Bronchial epithelial cell (primary cell): Measurements from ENCODE around the gene RPS17. TPM values are rescaled to one million over a fixed set of nuclear protein-coding genes. Genes with fewer than 3 reads are reported as not detected.

Experiments used
- DNase-seq: peaks from one replicate; pipeline ENCODE4 v3.0.0-alpha.2; 2010; ENCODE audit warnings: low read depth
- FAIRE-seq: peaks from 2 replicates; lab custom pipeline; 2011; peaks lifted over from hg19 to GRCh38; lab: Jason Lieb, UNC
- H3K27me3 ChIP-seq: 2 replicates; pipeline ENCODE4 v1.5.1; 2011; ENCODE audit warnings: low read length; ENCODE audit not compliant: control insufficient read depth, insufficient read depth
- H3K36me3 ChIP-seq: 2 replicates; pipeline ENCODE4 v1.5.1; 2011; ENCODE audit warnings: low read length; ENCODE audit not compliant: control insufficient read depth, insufficient read depth
- H3K4me3 ChIP-seq: 2 replicates; pipeline ENCODE4 v1.5.1; 2011; ENCODE audit warnings: mild to moderate bottlenecking, low read depth, low read length, control low read depth
- total RNA-seq: library from RNA; depleted of rRNA; stranded (reverse); fragments of >200 nt; gene quantifications from 2 replicates; pipeline ENCODE4 v1.2.1, GENCODE V29; 2014
- TF ChIP-seq, protein P1 (sequence below): IDR thresholded peaks from 2 replicates; pipeline ENCODE4 v1.5.1; 2011; ENCODE audit warnings: mild to moderate bottlenecking, moderate library complexity, low read length, control low read depth, inconsistent platforms; ENCODE audit not compliant: insufficient read depth, severe bottlenecking

The RPS17 gene
- 1,868 and 3,166 TPM in 2 replicates for total RNA-seq

DNA sequence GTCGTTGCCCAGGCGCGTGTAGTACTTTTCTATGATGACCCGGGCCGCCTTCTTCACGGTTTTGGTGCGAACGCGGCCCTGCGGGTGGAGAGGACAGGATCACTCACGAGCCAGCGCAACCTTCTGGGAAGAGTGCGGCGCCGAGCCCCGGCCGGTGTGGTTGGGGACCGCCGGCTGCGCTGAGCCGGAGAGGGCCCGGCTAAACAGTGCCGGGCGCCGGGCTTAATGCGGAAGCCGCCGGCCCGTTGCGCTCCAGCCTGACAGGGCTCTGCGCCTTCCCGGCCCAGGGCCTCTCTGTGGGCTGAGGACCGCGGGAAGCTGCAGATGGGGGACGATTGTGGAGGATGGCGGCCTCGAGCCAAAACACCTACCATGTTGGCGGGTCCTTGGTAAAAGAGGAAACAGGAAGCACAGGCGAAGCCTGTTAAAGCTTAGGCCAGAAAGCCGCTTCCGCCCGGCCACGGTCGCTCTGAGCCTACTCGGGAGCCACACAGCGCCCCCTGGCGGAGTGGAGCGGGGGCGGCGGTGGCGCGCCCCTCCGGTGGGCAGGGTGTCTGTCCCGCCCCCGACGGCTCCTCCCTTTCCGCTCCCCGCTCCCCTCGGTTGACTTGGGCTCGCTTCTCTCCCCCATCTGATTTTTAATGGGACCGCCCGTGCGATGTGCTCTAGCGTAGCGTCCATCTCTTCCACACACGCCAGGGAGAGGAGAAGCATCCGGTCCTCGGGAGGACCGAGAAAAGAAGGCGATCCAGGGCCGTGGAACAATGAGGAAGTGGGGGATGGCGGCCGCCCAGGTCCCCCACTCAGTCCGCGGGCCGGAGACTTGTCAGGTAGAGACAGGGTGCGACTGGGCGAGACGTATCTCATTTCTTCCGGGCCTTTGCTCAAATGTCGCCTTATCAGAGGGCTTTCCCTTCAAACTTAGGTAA, at the start of gene RPS17:
Gene RPS17 (minus strand): TSS at position 403 of the 929 bp plus-strand sequence. CDS start 29 bp downstream, at position 374.
- DNase-seq, result peak; percentile 82
- Histone ChIP-seq H3K4me3 (peak within 1 kb of the TSS; percentile 89), H3K36me3 (peaks cover 26% of the 10 kb centered on the region), H3K27me3 (peaks cover 3% of the 10 kb centered on the region)
- TF ChIP-seq, protein P1, sequence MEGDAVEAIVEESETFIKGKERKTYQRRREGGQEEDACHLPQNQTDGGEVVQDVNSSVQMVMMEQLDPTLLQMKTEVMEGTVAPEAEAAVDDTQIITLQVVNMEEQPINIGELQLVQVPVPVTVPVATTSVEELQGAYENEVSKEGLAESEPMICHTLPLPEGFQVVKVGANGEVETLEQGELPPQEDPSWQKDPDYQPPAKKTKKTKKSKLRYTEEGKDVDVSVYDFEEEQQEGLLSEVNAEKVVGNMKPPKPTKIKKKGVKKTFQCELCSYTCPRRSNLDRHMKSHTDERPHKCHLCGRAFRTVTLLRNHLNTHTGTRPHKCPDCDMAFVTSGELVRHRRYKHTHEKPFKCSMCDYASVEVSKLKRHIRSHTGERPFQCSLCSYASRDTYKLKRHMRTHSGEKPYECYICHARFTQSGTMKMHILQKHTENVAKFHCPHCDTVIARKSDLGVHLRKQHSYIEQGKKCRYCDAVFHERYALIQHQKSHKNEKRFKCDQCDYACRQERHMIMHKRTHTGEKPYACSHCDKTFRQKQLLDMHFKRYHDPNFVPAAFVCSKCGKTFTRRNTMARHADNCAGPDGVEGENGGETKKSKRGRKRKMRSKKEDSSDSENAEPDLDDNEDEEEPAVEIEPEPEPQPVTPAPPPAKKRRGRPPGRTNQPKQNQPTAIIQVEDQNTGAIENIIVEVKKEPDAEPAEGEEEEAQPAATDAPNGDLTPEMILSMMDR, result peak; percentile 100
- FAIRE-seq, result no peak

DNA sequence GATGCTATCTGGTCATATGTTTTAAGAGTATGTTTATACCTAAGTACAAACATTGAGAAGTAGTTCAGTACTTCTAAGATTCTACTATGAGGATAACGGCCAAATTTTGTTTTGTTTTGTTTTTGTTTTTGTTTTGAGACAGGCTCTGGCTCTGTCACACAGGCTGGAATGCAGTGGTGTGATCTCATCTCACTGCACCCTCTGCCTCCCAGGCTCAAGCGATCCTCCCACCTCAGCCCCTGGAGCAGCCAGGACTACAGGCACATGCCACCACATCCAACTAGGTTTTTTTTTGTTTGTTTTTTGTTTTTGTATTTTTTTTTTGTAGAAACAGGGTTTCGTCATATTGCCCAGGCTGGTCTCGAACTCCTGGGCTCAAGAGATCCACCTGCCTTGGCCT, 47.5 kb upstream of the RPS17 start:
- no peak for FAIRE-seq
- peaks cover 2% of the 10 kb centered on the region for H3K27me3 ChIP-seq
- DNase-seq, result no peak

DNA sequence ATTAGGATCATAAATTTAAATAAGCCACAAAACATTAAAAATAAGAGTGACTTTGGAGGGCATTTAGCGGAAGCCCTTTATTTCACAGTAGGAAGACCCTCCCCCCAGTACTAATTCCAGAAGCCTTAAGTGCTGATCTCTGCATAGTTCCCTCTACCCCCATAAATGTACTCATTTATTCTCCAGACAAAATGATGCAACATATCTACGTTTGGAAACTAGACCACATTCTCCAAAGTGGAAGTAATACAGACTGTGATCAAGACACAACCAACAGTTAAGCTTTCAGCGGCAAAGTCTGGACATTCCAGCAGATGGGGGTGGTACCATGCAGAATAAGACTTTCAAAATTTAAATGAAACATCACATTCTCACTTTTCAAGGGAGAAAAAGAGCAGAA, 44.8 kb upstream of the RPS17 start:
- FAIRE-seq (no peak), DNase-seq (no peak)
- no peak overlapping the region for H3K4me3 ChIP-seq
- TF ChIP-seq, protein P1, result no peak
- peaks cover 2% of the 10 kb centered on the region for H3K27me3 ChIP-seq
- no peaks in the 10 kb centered on the region for H3K36me3 ChIP-seq

More for the DNA sequence above, 47.5 kb upstream of the RPS17 start:
- TF ChIP-seq, protein P1, result no peak
- Histone ChIP-seq H3K36me3 (no peaks in the 10 kb centered on the region), H3K4me3 (no peak overlapping the region)

DNA sequence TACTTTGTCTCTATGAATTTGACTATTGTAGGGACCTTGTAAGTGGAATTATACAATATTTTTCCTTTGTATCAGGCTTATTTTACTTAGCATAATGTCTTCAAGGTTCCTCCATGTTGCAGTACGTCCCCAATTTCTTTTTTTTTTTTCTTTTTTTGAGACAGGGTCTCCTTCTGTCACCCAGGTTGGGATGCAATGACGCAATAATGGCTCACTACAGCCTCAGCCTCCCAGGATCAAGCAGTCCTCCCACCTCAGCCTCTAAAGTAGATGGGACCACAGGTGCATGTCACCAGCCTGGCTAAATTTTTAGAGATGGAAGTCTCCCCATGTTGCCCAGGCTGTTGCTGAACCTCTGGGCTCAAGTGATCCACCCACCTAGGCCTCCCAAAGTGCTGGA, 40.5 kb upstream of the RPS17 start:
- FAIRE-seq, result no peak

DNA sequence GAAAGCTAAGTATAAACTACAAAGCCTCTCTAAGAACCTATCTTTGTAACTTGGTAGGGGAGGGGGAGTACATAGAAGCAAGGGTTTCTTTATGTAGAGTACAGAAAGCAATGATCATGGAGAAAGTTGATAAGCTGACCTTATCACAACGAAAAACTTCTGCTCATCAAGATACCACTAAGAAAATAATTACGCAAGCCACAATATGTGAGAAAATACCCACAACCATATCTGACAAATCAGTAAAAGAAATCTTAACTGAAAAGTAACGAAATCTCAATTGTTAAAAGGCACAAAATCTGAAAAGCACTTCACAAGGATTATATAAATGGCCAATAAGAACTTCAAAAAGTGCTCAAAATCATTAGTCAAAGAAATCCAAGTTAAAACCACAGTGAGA, 35.1 kb upstream of the RPS17 start:
- H3K4me3 ChIP-seq, result no peak overlapping the region
- no peaks in the 10 kb centered on the region for H3K36me3 ChIP-seq
- no peak for FAIRE-seq
- peaks cover 4% of the 10 kb centered on the region for H3K27me3 ChIP-seq
- TF ChIP-seq, protein P1, result no peak
- DNase-seq, result no peak

More for the DNA sequence above, 40.5 kb upstream of the RPS17 start:
- H3K27me3 ChIP-seq, result no peaks in the 10 kb centered on the region
- DNase-seq, result no peak
- TF ChIP-seq, protein P1, result no peak
- H3K36me3 ChIP-seq, result no peaks in the 10 kb centered on the region
- H3K4me3 ChIP-seq, result no peak overlapping the region

DNA sequence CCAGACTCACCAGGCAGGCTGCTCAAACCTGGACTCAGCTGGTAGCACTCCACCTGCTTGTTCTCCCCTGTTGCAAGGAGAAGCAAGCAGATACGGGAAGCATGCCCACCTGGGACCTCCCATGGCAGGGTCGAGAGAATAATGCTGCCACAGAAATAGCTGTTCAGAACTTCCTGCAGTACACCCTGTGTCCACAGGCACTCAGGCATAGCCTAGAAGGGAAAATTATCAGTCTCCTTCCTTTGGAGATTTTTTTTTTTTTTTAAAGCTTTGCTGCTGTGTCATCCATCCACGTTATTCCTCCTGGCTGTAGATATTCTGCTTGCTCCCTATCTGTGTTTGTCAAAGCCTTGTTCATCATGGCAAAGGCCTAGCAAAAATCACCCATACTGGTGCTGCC, 32.7 kb upstream of the RPS17 start:
- DNase-seq (no peak), FAIRE-seq (no peak)
- Histone ChIP-seq H3K4me3 (no peak overlapping the region), H3K36me3 (no peaks in the 10 kb centered on the region), H3K27me3 (peaks cover 4% of the 10 kb centered on the region)
- TF ChIP-seq, protein P1, result no peak
